HG02588 (cell line): ENCODE results near the gene AWAT2.

Experiments
- ATAC-seq: cut with Tn5 transposase; IDR thresholded peaks from one replicate; pipeline ENCODE4 v1.9.1; 2021; ENCODE audit warnings: mild to moderate bottlenecking, moderate library complexity; ENCODE audit not compliant: unreplicated experiment

The AWAT2 gene

DNA sequence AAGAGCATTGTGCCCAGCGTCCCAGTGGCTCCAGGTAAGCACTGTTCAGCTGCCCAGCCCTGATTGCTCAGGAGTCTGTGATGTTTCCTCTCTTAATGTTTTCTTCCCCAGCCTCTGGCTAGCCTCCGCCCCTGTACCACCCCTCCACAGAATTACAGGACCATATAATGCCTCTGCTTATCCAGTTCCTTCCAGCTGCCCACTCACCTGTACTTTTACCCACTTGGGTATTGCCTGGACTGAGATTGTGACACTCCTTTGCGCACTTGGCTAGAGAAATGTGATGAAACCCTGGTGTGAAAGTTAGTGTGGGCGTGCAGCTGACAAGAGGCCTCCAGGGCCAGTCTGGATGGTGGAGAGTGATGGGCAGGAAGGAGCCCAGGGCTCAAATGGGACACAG lies at the start of gene AWAT2:
AWAT2 (minus strand) TSS at position 14 of the 400 bp plus-strand sequence; CDS start at position 8, 6 bp downstream.
- ATAC-seq: no peak

GRCh38 chrX:70096052-70096451 lies 46.3 kb upstream of the AWAT2 start:
- ATAC-seq: no peak

- ATAC-seq: no peak
Observed at GRCh38 chrX:70092247-70092646, 42.5 kb upstream of the AWAT2 start.

- ATAC-seq: no peak
Observed at GRCh38 chrX:70089604-70090297, 40.0 kb upstream of the AWAT2 start.

DNA sequence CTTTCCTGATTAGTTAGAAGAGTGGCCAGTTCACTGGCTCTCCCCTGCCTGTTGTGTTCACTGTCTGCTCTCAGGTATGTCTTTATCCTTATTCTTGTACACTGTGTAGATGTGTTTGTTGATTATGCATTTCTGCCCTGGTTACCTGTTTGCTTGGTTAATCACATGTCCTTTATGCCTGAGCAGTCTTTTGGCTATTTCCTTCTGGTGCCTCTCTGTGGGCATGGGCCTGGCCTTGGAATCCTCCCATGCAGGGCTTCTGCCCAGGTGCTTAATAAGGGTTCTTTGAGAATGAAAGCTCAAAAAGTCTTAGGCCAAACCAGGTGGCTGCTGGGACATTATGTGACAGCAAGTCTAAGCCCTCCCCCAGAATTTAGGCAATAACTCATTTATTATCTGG lies 39.0 kb upstream of the AWAT2 start:
- ATAC-seq: no peak

DNA sequence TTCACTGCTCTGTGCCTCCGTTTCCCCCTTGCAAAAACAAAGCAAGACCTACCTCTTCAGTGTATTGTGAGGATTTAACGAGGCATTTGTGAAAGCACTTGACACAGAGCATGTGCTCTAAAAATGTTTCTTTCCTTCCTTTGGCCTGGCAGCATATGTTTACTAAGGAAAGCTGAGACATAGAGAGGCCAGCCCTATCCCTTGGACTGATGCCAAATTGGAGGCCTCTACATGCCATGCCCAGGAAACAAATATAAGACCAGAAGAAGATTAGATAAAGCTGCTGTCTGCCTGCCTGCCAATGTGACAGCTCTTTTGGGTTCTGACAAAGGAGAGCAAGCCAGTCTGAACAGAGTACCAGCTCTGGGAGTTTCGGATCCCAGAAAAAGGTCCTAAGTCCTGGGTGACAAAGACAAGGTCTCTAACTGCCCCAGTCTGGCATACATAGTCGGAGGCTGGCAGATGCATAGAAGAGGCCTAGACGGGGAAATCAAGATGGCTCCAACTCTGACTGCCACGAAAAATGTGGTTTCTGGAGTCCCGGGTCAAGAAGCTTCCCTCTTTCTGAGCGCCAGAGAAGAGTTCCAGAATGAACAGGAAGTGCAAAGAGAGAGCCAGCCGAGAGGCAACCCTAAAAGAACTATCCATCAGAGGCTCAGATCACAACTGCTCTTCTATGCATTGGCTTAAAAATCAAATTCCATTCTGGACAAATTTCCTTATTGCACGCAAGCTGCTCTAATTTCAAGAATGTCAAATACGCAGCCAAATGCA lies 38.3 kb upstream of the AWAT2 start:
- no peak for ATAC-seq

- no peak for ATAC-seq
Observed at GRCh38 chrX:70084592-70085240, 35.0 kb upstream of the AWAT2 start.

- ATAC-seq: no peak
Observed at GRCh38 chrX:70082723-70083122, 33.0 kb upstream of the AWAT2 start.

GRCh38 chrX:70079870-70080269 lies 30.1 kb upstream of the AWAT2 start:
- ATAC-seq: no peak

- no peak for ATAC-seq
Observed at GRCh38 chrX:70079297-70079696, 29.6 kb upstream of the AWAT2 start.

GRCh38 chrX:70066646-70067045 lies 16.9 kb upstream of the AWAT2 start:
- no peak for ATAC-seq

- no peak for ATAC-seq
Observed at GRCh38 chrX:70062961-70063550, 13.3 kb upstream of the AWAT2 start.

GRCh38 chrX:70062076-70062475 lies 12.3 kb upstream of the AWAT2 start, which contains the start of gene OTUD6A:
TSS of gene OTUD6A (plus strand) at chrX:70062457. CDS start at chrX:70062525, 68 bp downstream.
- no peak for ATAC-seq

- ATAC-seq: no peak
Observed at GRCh38 chrX:70054391-70054790, 4.7 kb upstream of the AWAT2 start.

- no peak for ATAC-seq
Observed at GRCh38 chrX:70052895-70053615, 3.3 kb upstream of the AWAT2 start.

DNA sequence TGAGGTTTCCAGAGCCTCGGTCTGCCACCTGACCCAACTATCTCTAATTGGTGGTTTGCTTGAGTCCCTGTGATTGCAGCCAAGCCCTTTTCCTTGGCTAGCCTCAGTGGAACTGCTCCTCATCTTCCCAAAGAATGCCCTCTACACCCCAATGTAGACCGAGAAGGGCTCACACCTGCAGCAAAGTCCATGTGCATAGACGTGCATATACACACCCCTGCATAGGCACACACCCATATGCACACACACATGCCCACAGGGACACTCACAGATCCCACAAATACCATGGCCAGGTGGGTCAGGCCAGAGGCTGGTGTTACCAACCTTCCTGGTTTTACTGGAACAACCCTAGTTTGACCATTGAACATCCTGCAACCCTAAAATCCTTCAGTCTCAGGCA lies 332 bp downstream of the AWAT2 start:
- ATAC-seq: no peak

GRCh38 chrX:70046978-70047377 lies 2.8 kb downstream of the AWAT2 start:
- ATAC-seq: no peak

DNA sequence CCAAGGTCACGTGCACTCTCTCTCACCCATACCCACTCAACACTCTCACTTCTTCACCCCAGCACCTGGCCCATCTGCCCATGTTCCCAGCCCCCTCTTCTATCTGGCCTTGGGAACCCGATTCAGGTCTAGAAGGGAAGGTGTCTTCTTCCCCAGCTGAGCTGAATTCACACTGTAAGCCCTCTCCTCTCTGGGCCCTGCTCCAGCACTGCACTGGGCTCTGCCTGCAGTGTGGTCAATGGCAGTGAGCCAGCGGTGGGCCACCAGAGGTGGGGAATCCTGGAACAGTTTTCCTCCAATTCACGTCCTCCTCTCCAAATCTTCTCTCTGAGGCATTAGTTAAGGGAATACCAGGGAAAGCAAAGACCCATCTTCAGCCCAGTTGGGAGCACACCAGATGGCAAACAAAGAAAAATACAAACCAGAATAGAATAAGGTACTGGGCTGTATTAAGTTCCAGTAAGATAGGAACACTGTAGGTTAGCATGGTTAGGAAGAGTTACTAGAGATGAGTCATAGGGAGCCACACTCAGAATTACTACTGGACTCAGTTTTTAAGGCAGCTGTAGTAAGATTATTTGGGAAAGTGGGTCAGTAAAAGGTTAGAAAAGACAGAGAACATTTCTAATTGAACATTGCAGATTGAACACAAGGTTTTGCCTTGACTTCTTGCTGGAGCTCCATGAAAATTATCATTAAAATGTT lies 5.0 kb downstream of the AWAT2 start:
- ATAC-seq: no peak

DNA sequence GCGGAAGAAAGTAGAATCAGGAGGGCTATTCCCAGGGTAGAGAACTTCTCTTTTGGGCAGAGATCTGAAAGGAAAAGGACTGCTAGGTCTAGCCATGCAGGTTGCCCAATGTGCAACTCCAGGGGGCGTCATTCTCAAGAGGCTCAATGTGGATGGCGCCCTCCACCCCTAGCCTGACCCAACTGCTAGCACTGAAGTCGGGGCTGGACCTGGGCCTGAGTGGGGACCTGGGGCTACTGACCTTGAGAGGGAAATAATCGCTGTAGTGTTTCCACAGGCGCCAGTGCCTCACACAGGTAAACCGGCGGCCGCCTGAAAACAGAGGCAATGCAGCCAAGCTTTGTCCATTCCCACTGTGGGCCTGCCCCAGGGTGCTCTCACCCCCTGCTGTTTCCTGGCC lies 6.1 kb downstream of the AWAT2 start:
- ATAC-seq: no peak
